SK-N-SH (cell line): ENCODE data around the gene PITX1. TPM values are rescaled to one million over a fixed set of nuclear protein-coding genes. Genes with fewer than 3 reads are reported as not detected.

Experiments used
- CTCF ChIA-PET: fragments of 300-600, 350-600 bp; formaldehyde crosslinking; extraction: SDS; loops from one replicate; lab custom pipeline; 2021; lab: Yijun Ruan, JAX
- POLR2A ChIA-PET: fragments of 350-600 bp; sonication (Branson Sonifier 250); formaldehyde crosslinking; extraction: SDS; loops from one replicate; lab custom pipeline; 2020; ENCODE audit warnings: antibody characterized with exemption, inconsistent platforms; lab: Yijun Ruan, JAX
- DNase-seq: peaks from one replicate; pipeline ENCODE4 v3.0.0; 2012
- H2AFZ ChIP-seq: fragments of 200-600 bp; sonication (generic); 2 replicates; pipeline ENCODE4 v1.8.1; 2016; ENCODE audit warnings: antibody characterized with exemption, mild to moderate bottlenecking, low read depth
- H3F3A ChIP-seq: fragments of 200-600 bp; sonication (generic); replicated peaks from 2 replicates; pipeline ENCODE3; 2016; ENCODE audit warnings: antibody characterized with exemption, mild to moderate bottlenecking; ENCODE audit not compliant: insufficient read depth
- H3K27ac ChIP-seq, 2 experiments: fragments of 200-500 bp in 1 of 2; fragments of 200-600 bp in 1 of 2; sonication (Bioruptor generic) in 1 of 2; sonication (generic), shearing (Covaris generic) in 1 of 2; 2 replicates each; pipeline versions ENCODE4 v1.5.1 to v1.6.1; 2014 to 2016; ENCODE audit warnings: low read depth in 2 of 2, inconsistent platforms in 1 of 2, low read length in 1 of 2, mild to moderate bottlenecking in 1 of 2, mixed read lengths in 1 of 2
- H3K27me3 ChIP-seq: fragments of 200-600 bp; sonication (generic), shearing (Covaris generic); 2 replicates; pipeline ENCODE4 v1.6.1; 2016; ENCODE audit warnings: mixed run types; ENCODE audit not compliant: insufficient read depth
- H3K36me3 ChIP-seq, 2 experiments: fragments of 200-500 bp in 1 of 2; fragments of 200-600 bp in 1 of 2; sonication (Bioruptor generic) in 1 of 2; sonication (generic) in 1 of 2; replicated peaks in 1 of 2; 2 replicates each; pipeline versions ENCODE3 to v1.5.1; 2014 to 2016; ENCODE audit warnings: low read length in 1 of 2, mild to moderate bottlenecking in 1 of 2; ENCODE audit not compliant: insufficient read depth in 2 of 2, control insufficient read depth in 1 of 2
- H3K4me1 ChIP-seq, 2 experiments: fragments of 200-500 bp in 1 of 2; fragments of 200-600 bp in 1 of 2; sonication (Bioruptor generic) in 1 of 2; sonication (generic), shearing (Covaris generic) in 1 of 2; 2 replicates each; pipeline versions ENCODE4 v1.5.1 to v1.6.1; 2014 to 2016; ENCODE audit warnings: low read depth in 1 of 2, low read length in 1 of 2, mixed run types in 1 of 2; ENCODE audit not compliant: insufficient read depth in 2 of 2, control insufficient read depth in 1 of 2
- H3K4me2 ChIP-seq: fragments of 200-600 bp; sonication (generic), shearing (Covaris generic); 2 replicates; pipeline ENCODE4 v1.6.1; 2017; ENCODE audit warnings: mixed run types
- H3K4me3 ChIP-seq, 2 experiments: fragments of 200-500 bp in 1 of 2; fragments of 200-600 bp in 1 of 2; sonication (Bioruptor generic) in 1 of 2; sonication (generic), shearing (Covaris generic) in 1 of 2; 2 replicates each; pipeline versions ENCODE4 v1.5.1 to v1.8.1; 2014 to 2016; ENCODE audit warnings: low read depth in 2 of 2, inconsistent platforms in 1 of 2, low read length in 1 of 2, mild to moderate bottlenecking in 1 of 2, mixed read lengths in 1 of 2, moderate library complexity in 1 of 2
- H3K79me2 ChIP-seq: fragments of 200-600 bp; sonication (generic); 2 replicates; pipeline ENCODE4 v1.8.1; 2017; ENCODE audit warnings: mild to moderate bottlenecking; ENCODE audit not compliant: insufficient read depth
- H3K9ac ChIP-seq: fragments of 200-600 bp; sonication (generic); 2 replicates; pipeline ENCODE4 v1.6.1; 2017; ENCODE audit warnings: mixed run types
- H3K9me2 ChIP-seq: fragments of 200-600 bp; sonication (generic); 2 replicates; pipeline ENCODE4 v1.6.1; 2017; ENCODE audit warnings: mixed run types
- H3K9me3 ChIP-seq: fragments of 200-600 bp; sonication (generic); 2 replicates; pipeline ENCODE4 v1.6.1; 2017; ENCODE audit warnings: mixed run types, mild to moderate bottlenecking, moderate library complexity
- H4K20me1 ChIP-seq: fragments of 200-600 bp; sonication (generic); 2 replicates; pipeline ENCODE4 v1.6.1; 2017; ENCODE audit warnings: mild to moderate bottlenecking, mixed run types; ENCODE audit not compliant: insufficient read depth
- CHD2 ChIP-seq: fragments of 150-350 bp; IDR thresholded peaks from 2 replicates; pipeline ENCODE4 v1.6.1; 2018; ENCODE audit warnings: low read length; ENCODE audit not compliant: partially characterized antibody
- CTCF ChIP-seq: fragments of 200-600 bp; sonication (generic); IDR thresholded peaks from 2 replicates; pipeline ENCODE4 v1.6.1; 2017; ENCODE audit warnings: antibody characterized with exemption, mild to moderate bottlenecking, moderate library complexity
- EZH2phosphoT487 ChIP-seq: fragments of 200-600 bp; sonication (generic); IDR thresholded peaks from 2 replicates; pipeline ENCODE4 v1.6.1; 2017; ENCODE audit warnings: low read depth, mixed run types, mild to moderate bottlenecking, antibody characterized with exemption, moderate library complexity, borderline replicate concordance
- FOXJ3 ChIP-seq: sonication (generic); formaldehyde crosslinking; IDR thresholded peaks from 2 replicates; pipeline ENCODE4 v1.5.1; 2020; ENCODE audit warnings: mild to moderate bottlenecking, missing genetic modification reagents
- IRF3 ChIP-seq: fragments of 150-350 bp; IDR thresholded peaks from 2 replicates; pipeline ENCODE4 v1.6.1; 2016; ENCODE audit warnings: mild to moderate bottlenecking, low read depth, low read length
- MAX ChIP-seq: IDR thresholded peaks from 2 replicates; pipeline ENCODE4 v1.4.0; 2012; ENCODE audit warnings: low read depth
- NRF1 ChIP-seq: IDR thresholded peaks from 2 replicates; pipeline ENCODE4 v1.6.1; 2012; ENCODE audit warnings: low read depth, mild to moderate bottlenecking, low read length
- PBX3 ChIP-seq: IDR thresholded peaks from 2 replicates; pipeline ENCODE4; 2012
- POLR2AphosphoS5 ChIP-seq: IDR thresholded peaks from 2 replicates; pipeline ENCODE4 v1.6.1; 2012; ENCODE audit warnings: low read depth, low read length
- RFX5 ChIP-seq: IDR thresholded peaks from 2 replicates; pipeline ENCODE4 v1.6.1; 2012; ENCODE audit warnings: mild to moderate bottlenecking, improper control_type of control experiment, low read length
- SIN3A ChIP-seq: IDR thresholded peaks from 2 replicates; pipeline ENCODE4 v1.6.1; 2012; ENCODE audit warnings: low read depth, mild to moderate bottlenecking, low read length, moderate library complexity, borderline replicate concordance
- SMC3 ChIP-seq: IDR thresholded peaks from 2 replicates; pipeline ENCODE4 v1.6.1; 2012; ENCODE audit warnings: low read depth, low read length, improper control_type of control experiment
- TAF1 ChIP-seq: IDR thresholded peaks from 2 replicates; pipeline ENCODE4 v1.6.1; 2012; ENCODE audit warnings: low read depth, mild to moderate bottlenecking, low read length, moderate library complexity, borderline replicate concordance
- TCF12 ChIP-seq: IDR thresholded peaks from 2 replicates; pipeline ENCODE4 v1.4.0; 2012
- TEAD4 ChIP-seq: IDR thresholded peaks from 2 replicates; pipeline ENCODE4 v1.4.0; 2012; ENCODE audit warnings: mild to moderate bottlenecking, borderline replicate concordance; ENCODE audit not compliant: insufficient read depth
- USF1 ChIP-seq: IDR thresholded peaks from 2 replicates; pipeline ENCODE4 v1.4.0; 2012; ENCODE audit warnings: low read depth, borderline replicate concordance
- YY1 ChIP-seq: IDR thresholded peaks from 2 replicates; pipeline ENCODE4 v1.4.0; 2012; ENCODE audit warnings: low read depth, mild to moderate bottlenecking
- WGBS: methylation state at CpG from one replicate; pipeline ENCODE4 v1.1.6; 2017; ENCODE audit warnings: low lambda C conversion rate; 5-methylcytosine and 5-hydroxymethylcytosine counted together
- polyA plus RNA-seq, 3 experiments: library from polyadenylated mRNA; depleted of rRNA; stranded (reverse); fragments of >200 nt; gene quantifications; 2 replicates each; pipeline ENCODE4 v1.2.3, GENCODE V29; 2012

PITX1 gene
- polyA plus RNA-seq, 1 of the 3 experiments (the other 2 are of a cell fraction), result not detected

- TF ChIP-seq MAX (no peak), YY1 (no peak), CHD2 (no peak), FOXJ3 (no peak), TAF1 (no peak), POLR2AphosphoS5 (no peak), PBX3 (no peak), SIN3A (no peak)
- TF ChIP-seq, all 33 proteins: peak for 0
Measured at GRCh38 chr5:135079099-135079681, 45.2 kb upstream of the PITX1 start (continued).

- DNase-seq, result no peak
- Histone ChIP-seq H3K4me2 (no peak overlapping the region), H3F3A (no peaks in the 10 kb centered on the region), H4K20me1 (no peaks in the 10 kb centered on the region), H3K79me2 (no peaks in the 10 kb centered on the region), H3K9me3 (no peaks in the 10 kb centered on the region), H3K4me3 (no peak overlapping the region), H3K9ac (no peak overlapping the region), H3K27ac (no peak overlapping the region), H2AFZ (no peak overlapping the region), H3K9me2 (no peaks in the 10 kb centered on the region), H3K4me1 (no peaks in the 10 kb centered on the region; a peak in 1 of 4 replicates), H3K36me3 (no peaks in the 10 kb centered on the region), H3K27me3 (no peaks in the 10 kb centered on the region; the same call in 1 of the 2 replicates)
- TF ChIP-seq RFX5 (no peak), IRF3 (no peak), NRF1 (no peak), TEAD4 (no peak), SMC3 (no peak)
- ChIA-PET POLR2A (no interaction called here), CTCF (no interaction called here)
- WGBS, result 30% methylated on average over 4 of the region's 4 CpGs
Measured at GRCh38 chr5:135076801-135077200, 42.8 kb upstream of the PITX1 start.

- no peaks in the 10 kb centered on the region for H3F3A ChIP-seq
- H3K9ac ChIP-seq, result no peak overlapping the region
- H3K9me2 ChIP-seq, result no peaks in the 10 kb centered on the region
- H3K4me1 ChIP-seq, result no peaks in the 10 kb centered on the region; a peak in 1 of 4 replicates
- no peaks in the 10 kb centered on the region for H3K9me3 ChIP-seq
- ChIA-PET CTCF (interaction anchor here (0.9 kb wide), 1 partner anchor 16 kb away, joined by 3 read pairs; no protein-coding TSS in a partner anchor), POLR2A (no interaction called here)
- H3K27me3 ChIP-seq, result no peaks in the 10 kb centered on the region; the same call in 1 of the 2 replicates
- no peak for DNase-seq
- H3K36me3 ChIP-seq, result no peaks in the 10 kb centered on the region
- TF ChIP-seq CTCF, result no peak
- no peak for TF ChIP-seq EZH2phosphoT487
- TF ChIP-seq YY1, result no peak
- no peak for TF ChIP-seq USF1
- TF ChIP-seq SIN3A, result no peak
- TF ChIP-seq SMC3, result no peak
- TF ChIP-seq TCF12, result no peak
- no peak for TF ChIP-seq TEAD4
- no peak for TF ChIP-seq TAF1
- WGBS, result 64% methylated on average over 12 of the region's 12 CpGs
- H3K27ac ChIP-seq, result no peak overlapping the region
- no peak overlapping the region for H2AFZ ChIP-seq
- no peak overlapping the region for H3K4me3 ChIP-seq
- H3K4me2 ChIP-seq, result no peak overlapping the region
- H4K20me1 ChIP-seq, result no peaks in the 10 kb centered on the region
- H3K79me2 ChIP-seq, result no peaks in the 10 kb centered on the region
Measured at GRCh38 chr5:135076051-135076491, 42.0 kb upstream of the PITX1 start.
